Measurements from ENCODE around the gene MS4A3. TPM values are rescaled to one million over a fixed set of nuclear protein-coding genes. Genes with fewer than 3 reads are reported as not detected.
"Not testable (repeated sequence)": the region's sequence is repeated elsewhere in the genome, so short reads cannot be mapped to it uniquely, and the experiment has no call there.

The MS4A3 gene, protein sequence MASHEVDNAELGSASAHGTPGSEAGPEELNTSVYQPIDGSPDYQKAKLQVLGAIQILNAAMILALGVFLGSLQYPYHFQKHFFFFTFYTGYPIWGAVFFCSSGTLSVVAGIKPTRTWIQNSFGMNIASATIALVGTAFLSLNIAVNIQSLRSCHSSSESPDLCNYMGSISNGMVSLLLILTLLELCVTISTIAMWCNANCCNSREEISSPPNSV
- polyA plus RNA-seq (2013, experiment 1 of 2), result not detected
- polyA plus RNA-seq (2013, experiment 2 of 2), result not detected

DNA sequence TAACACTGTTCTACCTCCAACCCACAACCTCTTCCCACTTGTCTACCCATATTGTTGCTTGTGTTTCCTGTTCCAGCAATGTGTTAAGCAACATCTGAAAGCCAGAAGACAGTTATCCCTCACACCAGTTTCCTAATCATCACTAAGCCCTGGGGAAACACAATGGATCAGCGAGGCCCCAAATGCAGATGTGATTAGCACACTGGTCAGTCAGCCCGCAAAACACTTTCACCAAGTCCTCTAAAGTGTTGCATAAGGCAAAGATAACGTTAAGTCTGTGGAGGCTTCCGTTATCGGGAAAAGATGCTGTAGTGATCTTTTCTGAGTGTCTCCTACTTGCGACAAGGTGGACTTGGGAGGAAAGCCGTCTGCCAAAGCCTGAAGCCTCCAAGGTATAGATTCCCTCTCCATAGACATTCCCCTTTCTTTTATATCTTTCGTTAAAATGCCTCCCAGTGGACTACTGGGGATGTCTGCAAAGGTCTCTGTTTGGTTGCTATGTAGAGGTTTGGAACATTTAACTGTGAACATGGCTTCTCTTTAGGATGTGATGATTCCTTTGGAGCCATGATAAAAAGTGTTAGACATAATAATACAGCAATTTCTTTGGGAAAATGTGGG lies at the start of gene MS4A3:
TSS of gene MS4A3 (plus strand) at position 317 of the 621 bp plus-strand sequence. CDS start 4,496 bp downstream, outside the sequence.
- H2BK15ac ChIP-seq (ENCODE audit: low read depth, poor library complexity, severe bottlenecking), result no peak within 1 kb of the TSS
- peak within 1 kb of the TSS; percentile 42 for H2AFZ ChIP-seq (ENCODE audit: low read depth, low read length)
- H3K14ac ChIP-seq (ENCODE audit: low read length in 2 of 2), result no peak within 1 kb of the TSS
- H2BK12ac ChIP-seq (ENCODE audit: low read length in 2 of 2), result no peak within 1 kb of the TSS
- H2BK5ac ChIP-seq (ENCODE audit: low read depth, low read length, poor library complexity, severe bottlenecking), result no peak within 1 kb of the TSS
- H3K23ac ChIP-seq (ENCODE audit: low read length in 2 of 2), result no peak within 1 kb of the TSS
- H3K4ac ChIP-seq (ENCODE audit: low read depth in 1 of 2, low read length in 2 of 2), result no peak within 1 kb of the TSS
- H3K9ac ChIP-seq (ENCODE audit: low read length), result no peak within 1 kb of the TSS
- peaks cover 6% of the 10 kb centered on the region for H3K9me3 ChIP-seq (ENCODE audit: control insufficient read depth, low read length)
- H3K36me3 ChIP-seq (ENCODE audit: control insufficient read depth in 1 of 2, insufficient read depth in 2 of 2, low read depth in 1 of 2, low read length in 2 of 2), result no peaks in the 10 kb centered on the region
- no peak within 1 kb of the TSS for H3K4me3 ChIP-seq (ENCODE audit: insufficient read depth in 1 of 2, low read depth in 1 of 2, low read length in 2 of 2)
- H2AK5ac ChIP-seq (ENCODE audit: low read length, severe bottlenecking), result no peak within 1 kb of the TSS
- WGBS, result 81% methylated on average over 6 of the region's 8 CpGs
- no peak for DNase-seq
- H3K4me2 ChIP-seq (ENCODE audit: low read length, poor library complexity, severe bottlenecking), result no peak within 1 kb of the TSS
- H3K4me1 ChIP-seq (ENCODE audit: control insufficient read depth, insufficient read depth, low read depth, low read length), result no peaks in the 10 kb centered on the region
- no peak within 1 kb of the TSS for H4K91ac ChIP-seq (ENCODE audit: low read length)
- no peaks in the 10 kb centered on the region for H3K27me3 ChIP-seq (ENCODE audit: control insufficient read depth in 1 of 2, insufficient read depth in 1 of 2, low read length in 2 of 2)
- H3K79me1 ChIP-seq (replicated peaks; ENCODE audit: low read length, poor library complexity, severe bottlenecking), result no peaks in the 10 kb centered on the region
- H4K8ac ChIP-seq (ENCODE audit: low read length), result no peak within 1 kb of the TSS
- no peak within 1 kb of the TSS for H3K27ac ChIP-seq (ENCODE audit: low read length, poor library complexity, severe bottlenecking)
- H2BK120ac ChIP-seq (ENCODE audit: low read depth, low read length), result no peak within 1 kb of the TSS
- H3K18ac ChIP-seq (ENCODE audit: low read depth in 1 of 2, low read length in 2 of 2), result no peak within 1 kb of the TSS

DNA sequence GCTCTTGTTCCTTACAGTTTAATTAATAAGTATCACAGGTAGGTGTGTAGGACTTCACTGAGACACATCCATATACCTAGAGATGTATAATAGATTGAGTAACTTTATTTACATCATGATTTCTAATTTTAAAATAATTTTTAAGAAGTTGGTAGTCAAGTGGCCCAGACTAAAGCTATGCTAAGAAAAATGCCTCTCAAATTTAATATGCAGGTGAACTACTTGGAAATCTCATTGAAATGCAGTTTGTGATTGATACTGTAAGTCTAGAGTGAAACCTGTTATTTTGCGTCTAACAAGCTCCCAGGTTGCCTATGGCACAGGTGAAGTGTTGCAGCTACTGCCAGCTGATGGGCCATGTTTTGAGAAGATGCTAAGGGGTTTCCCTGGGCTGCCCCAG lies 39.6 kb upstream of the MS4A3 start, which contains the start of gene OOSP4B:
TSS of gene OOSP4B (plus strand) at position 301 of the 400 bp plus-strand sequence.
- H3K4me1 ChIP-seq (ENCODE audit: control insufficient read depth, insufficient read depth, low read depth, low read length), result no peaks in the 10 kb centered on the region
- H2BK12ac ChIP-seq (ENCODE audit: low read length in 2 of 2), result no peak within 1 kb of the TSS

DNA sequence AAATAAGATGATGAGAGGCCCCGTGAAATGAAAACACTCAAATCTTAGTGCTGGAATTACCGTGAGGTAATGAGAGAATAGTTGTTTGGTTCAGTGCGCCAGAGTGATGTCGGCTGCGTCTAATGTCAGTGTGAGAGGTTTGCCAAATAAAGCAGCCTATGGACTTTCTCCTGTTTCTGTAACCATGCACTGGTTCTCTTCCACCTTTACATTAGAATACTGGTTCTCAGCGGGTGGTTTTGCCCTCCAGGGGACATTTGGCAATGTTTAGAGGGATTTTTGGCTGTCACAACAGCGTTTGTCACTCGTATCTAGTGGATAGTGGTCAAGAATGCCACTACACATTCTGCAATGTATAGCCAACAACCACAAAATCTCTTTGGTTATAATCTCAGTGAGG lies 38.4 kb upstream of the MS4A3 start:
- Histone ChIP-seq H3K36me3 (ENCODE audit: control insufficient read depth in 1 of 2, insufficient read depth in 2 of 2, low read depth in 1 of 2, low read length in 2 of 2) (no peaks in the 10 kb centered on the region), H2BK15ac (ENCODE audit: low read depth, poor library complexity, severe bottlenecking) (no peak overlapping the region), H2BK5ac (ENCODE audit: low read depth, low read length, poor library complexity, severe bottlenecking) (no peak overlapping the region), H3K23ac (ENCODE audit: low read length in 2 of 2) (no peak overlapping the region), H3K18ac (ENCODE audit: low read depth in 1 of 2, low read length in 2 of 2) (no peak overlapping the region), H3K4me3 (ENCODE audit: insufficient read depth in 1 of 2, low read depth in 1 of 2, low read length in 2 of 2) (no peak overlapping the region), H2AFZ (ENCODE audit: low read depth, low read length) (no peak overlapping the region), H3K9ac (ENCODE audit: low read length) (no peak overlapping the region), H3K9me3 (ENCODE audit: control insufficient read depth, low read length) (peaks cover 3% of the 10 kb centered on the region), H3K4ac (ENCODE audit: low read depth in 1 of 2, low read length in 2 of 2) (no peak overlapping the region), H2AK5ac (ENCODE audit: low read length, severe bottlenecking) (no peak overlapping the region), H2BK120ac (ENCODE audit: low read depth, low read length) (no peak overlapping the region), H4K91ac (ENCODE audit: low read length) (no peak overlapping the region), H2BK12ac (ENCODE audit: low read length in 2 of 2) (no peak overlapping the region), H4K8ac (ENCODE audit: low read length) (no peak overlapping the region), H3K27ac (ENCODE audit: low read length, poor library complexity, severe bottlenecking) (no peak overlapping the region), H3K79me1 (replicated peaks; ENCODE audit: low read length, poor library complexity, severe bottlenecking) (no peaks in the 10 kb centered on the region), H3K27me3 (ENCODE audit: control insufficient read depth in 1 of 2, insufficient read depth in 1 of 2, low read length in 2 of 2) (no peaks in the 10 kb centered on the region), H3K4me1 (ENCODE audit: control insufficient read depth, insufficient read depth, low read depth, low read length) (no peaks in the 10 kb centered on the region), H3K14ac (ENCODE audit: low read length in 2 of 2) (no peak overlapping the region), H3K4me2 (ENCODE audit: low read length, poor library complexity, severe bottlenecking) (no peak overlapping the region)
- DNase-seq, result no peak
- WGBS, result 68% methylated on average over 5 of the region's 8 CpGs

More for the DNA sequence above, 39.6 kb upstream of the MS4A3 start, which contains the start of gene OOSP4B:
- Histone ChIP-seq H2AK5ac (ENCODE audit: low read length, severe bottlenecking) (no peak within 1 kb of the TSS), H3K9me3 (ENCODE audit: control insufficient read depth, low read length) (peaks cover 3% of the 10 kb centered on the region), H3K79me1 (replicated peaks; ENCODE audit: low read length, poor library complexity, severe bottlenecking) (no peaks in the 10 kb centered on the region), H3K9ac (ENCODE audit: low read length) (no peak within 1 kb of the TSS), H3K4me2 (ENCODE audit: low read length, poor library complexity, severe bottlenecking) (no peak within 1 kb of the TSS), H4K91ac (ENCODE audit: low read length) (no peak within 1 kb of the TSS), H3K18ac (ENCODE audit: low read depth in 1 of 2, low read length in 2 of 2) (no peak within 1 kb of the TSS), H2BK15ac (ENCODE audit: low read depth, poor library complexity, severe bottlenecking) (no peak within 1 kb of the TSS), H3K27ac (ENCODE audit: low read length, poor library complexity, severe bottlenecking) (no peak within 1 kb of the TSS), H3K14ac (ENCODE audit: low read length in 2 of 2) (no peak within 1 kb of the TSS), H3K23ac (ENCODE audit: low read length in 2 of 2) (no peak within 1 kb of the TSS), H2BK5ac (ENCODE audit: low read depth, low read length, poor library complexity, severe bottlenecking) (no peak within 1 kb of the TSS), H3K27me3 (ENCODE audit: control insufficient read depth in 1 of 2, insufficient read depth in 1 of 2, low read length in 2 of 2) (no peaks in the 10 kb centered on the region), H2BK120ac (ENCODE audit: low read depth, low read length) (no peak within 1 kb of the TSS), H3K36me3 (ENCODE audit: control insufficient read depth in 1 of 2, insufficient read depth in 2 of 2, low read depth in 1 of 2, low read length in 2 of 2) (no peaks in the 10 kb centered on the region), H2AFZ (ENCODE audit: low read depth, low read length) (no peak within 1 kb of the TSS), H4K8ac (ENCODE audit: low read length) (no peak within 1 kb of the TSS), H3K4me3 (ENCODE audit: insufficient read depth in 1 of 2, low read depth in 1 of 2, low read length in 2 of 2) (no peak within 1 kb of the TSS), H3K4ac (ENCODE audit: low read depth in 1 of 2, low read length in 2 of 2) (no peak within 1 kb of the TSS)
- DNase-seq, result no peak
- WGBS, result 100% methylated on average over 1 of the region's 1 CpG

DNA sequence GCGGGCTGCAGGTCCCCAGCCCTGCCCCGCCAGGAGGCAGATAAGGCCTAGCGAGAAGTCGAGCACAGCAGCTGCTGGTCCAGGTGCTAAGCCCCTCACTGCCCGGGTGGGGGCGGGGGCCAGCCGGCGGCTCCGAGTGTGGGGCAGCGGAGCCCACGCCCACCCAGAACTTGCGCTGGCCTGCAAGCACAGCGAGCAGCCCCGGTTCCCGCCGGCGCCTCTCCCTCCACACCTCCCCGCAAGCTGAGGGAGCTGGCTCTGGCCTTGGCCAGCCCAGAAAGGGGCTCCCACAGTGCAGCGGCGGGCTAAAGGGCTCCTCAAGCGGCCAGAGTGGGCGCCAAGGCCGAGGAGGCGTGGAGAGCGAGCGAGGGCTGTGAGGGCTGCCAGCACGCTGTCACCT lies 36.1 kb upstream of the MS4A3 start:
- not testable (repeated sequence) for H2BK12ac ChIP-seq (ENCODE audit: low read length in 2 of 2); H3K4ac ChIP-seq (ENCODE audit: low read depth in 1 of 2, low read length in 2 of 2); DNase-seq; H3K27ac ChIP-seq (ENCODE audit: low read length, poor library complexity, severe bottlenecking); H3K36me3 ChIP-seq (ENCODE audit: control insufficient read depth in 1 of 2, insufficient read depth in 2 of 2, low read depth in 1 of 2, low read length in 2 of 2); H3K4me1 ChIP-seq (ENCODE audit: control insufficient read depth, insufficient read depth, low read depth, low read length); H2AK5ac ChIP-seq (ENCODE audit: low read length, severe bottlenecking); H4K8ac ChIP-seq (ENCODE audit: low read length); H2BK120ac ChIP-seq (ENCODE audit: low read depth, low read length); H2BK15ac ChIP-seq (ENCODE audit: low read depth, poor library complexity, severe bottlenecking); H2BK5ac ChIP-seq (ENCODE audit: low read depth, low read length, poor library complexity, severe bottlenecking); H4K91ac ChIP-seq (ENCODE audit: low read length); H3K23ac ChIP-seq (ENCODE audit: low read length in 2 of 2); H3K4me3 ChIP-seq (ENCODE audit: insufficient read depth in 1 of 2, low read depth in 1 of 2, low read length in 2 of 2); H3K9ac ChIP-seq (ENCODE audit: low read length); H2AFZ ChIP-seq (ENCODE audit: low read depth, low read length); H3K79me1 ChIP-seq (replicated peaks; ENCODE audit: low read length, poor library complexity, severe bottlenecking); H3K14ac ChIP-seq (ENCODE audit: low read length in 2 of 2); H3K9me3 ChIP-seq (ENCODE audit: control insufficient read depth, low read length); H3K18ac ChIP-seq (ENCODE audit: low read depth in 1 of 2, low read length in 2 of 2); H3K27me3 ChIP-seq (ENCODE audit: control insufficient read depth in 1 of 2, insufficient read depth in 1 of 2, low read length in 2 of 2); H3K4me2 ChIP-seq (ENCODE audit: low read length, poor library complexity, severe bottlenecking)
- 92% methylated on average over 27 of the region's 27 CpGs for WGBS
